ENCODE measurements around the gene ZNF621.

Gene ZNF621

GRCh38 chr3:40524568-40525285 is at the start of gene ZNF621:
Gene ZNF621, plus strand, starts transcription at chr3:40524960. Its CDS starts 881 bp downstream, at chr3:40525841.
- peak; percentile 68 for DNase-seq (ENCODE audit: low read depth)

GRCh38 chr3:40476478-40477470 is 48.0 kb upstream of the ZNF621 start, which contains the start of gene ZNF619:
Gene ZNF619, plus strand, starts transcription at chr3:40477122. Its CDS starts 858 bp downstream, at chr3:40477980.
- peak; percentile 34 for DNase-seq (ENCODE audit: low read depth)

GRCh38 chr3:40477666-40478065 is 47.1 kb upstream of the ZNF621 start:
- DNase-seq (ENCODE audit: low read depth), result no peak

- no peak for DNase-seq (ENCODE audit: low read depth)
These were observed 37.6 kb upstream of the ZNF621 start for GRCh38 chr3:40487172-40487571.

- no peak for DNase-seq (ENCODE audit: low read depth)
These were observed 33.8 kb upstream of the ZNF621 start for GRCh38 chr3:40490916-40491315.

GRCh38 chr3:40494698-40495097 is 30.1 kb upstream of the ZNF621 start:
- DNase-seq (ENCODE audit: low read depth), result no peak

- no peak for DNase-seq (ENCODE audit: low read depth)
These were observed 27.5 kb upstream of the ZNF621 start for GRCh38 chr3:40497288-40497687.

- no peak for DNase-seq (ENCODE audit: low read depth)
These were observed 24.8 kb upstream of the ZNF621 start for GRCh38 chr3:40499952-40500351.

- no peak for DNase-seq (ENCODE audit: low read depth)
These were observed 22.7 kb upstream of the ZNF621 start for GRCh38 chr3:40502034-40502433.

- DNase-seq (ENCODE audit: low read depth), result no peak
These were observed 19.9 kb upstream of the ZNF621 start for GRCh38 chr3:40504636-40505430.

GRCh38 chr3:40505599-40506462 is 18.9 kb upstream of the ZNF621 start, which contains the start of gene ZNF620:
Gene ZNF620, plus strand, starts transcription at chr3:40506039. Its CDS starts 314 bp downstream, at chr3:40506353.
- peak; percentile 40 for DNase-seq (ENCODE audit: low read depth)

- DNase-seq (ENCODE audit: low read depth), result no peak
These were observed 13.6 kb upstream of the ZNF621 start for GRCh38 chr3:40511031-40511718.

- DNase-seq (ENCODE audit: low read depth), result no peak
These were observed 8.6 kb upstream of the ZNF621 start for GRCh38 chr3:40516201-40516600.

- no peak for DNase-seq (ENCODE audit: low read depth)
These were observed 6.7 kb upstream of the ZNF621 start for GRCh38 chr3:40518067-40518466.

- DNase-seq (ENCODE audit: low read depth), result no peak
These were observed 5.9 kb upstream of the ZNF621 start for GRCh38 chr3:40518848-40519247.

- DNase-seq (ENCODE audit: low read depth), result no peak
These were observed 3.5 kb upstream of the ZNF621 start for GRCh38 chr3:40521254-40521653.

GRCh38 chr3:40523781-40524180 is 979 bp upstream of the ZNF621 start:
- no peak for DNase-seq (ENCODE audit: low read depth)

GRCh38 chr3:40524222-40524567 is 565 bp upstream of the ZNF621 start:
- no peak for DNase-seq (ENCODE audit: low read depth)

- no peak for DNase-seq (ENCODE audit: low read depth)
These were observed 3.7 kb downstream of the ZNF621 start for GRCh38 chr3:40528426-40528825.

- DNase-seq (ENCODE audit: low read depth), result no peak
These were observed 7.5 kb downstream of the ZNF621 start for GRCh38 chr3:40532252-40532651.

Data from stimulated activated CD8-positive, alpha-beta memory T cell treated with anti-CD3 and anti-CD28 coated beads, Interleukin-12 subunit alpha, Interleukin-12 subunit beta, amount 100 ng/mL, for 1 hour (primary cell).